HepG2 (cell line): Measurements from ENCODE around the gene NECTIN2. TPM values are rescaled to one million over a fixed set of nuclear protein-coding genes. Genes with fewer than 3 reads are reported as not detected.

ENCODE experiments used
- ARHGAP35 ChIP-seq: sonication (generic); formaldehyde crosslinking; IDR thresholded peaks from 2 replicates; pipeline ENCODE4 v1.9.0; 2022; ENCODE audit warnings: mild to moderate bottlenecking, inconsistent platforms, moderate library complexity, missing genetic modification reagents, borderline replicate concordance
- CENPX ChIP-seq: sonication (generic); formaldehyde crosslinking; IDR thresholded peaks from 2 replicates; pipeline ENCODE4 v1.9.0; 2021; ENCODE audit warnings: mild to moderate bottlenecking, missing genetic modification reagents, moderate library complexity
- FOXJ3 ChIP-seq: sonication (generic); formaldehyde crosslinking; IDR thresholded peaks from 2 replicates; pipeline ENCODE4 v1.4.0; 2020; ENCODE audit warnings: missing genetic modification reagents, mild to moderate bottlenecking, borderline replicate concordance
- KMT2A ChIP-seq: sonication (generic); formaldehyde crosslinking; IDR thresholded peaks from 2 replicates; pipeline ENCODE4 v1.4.0; 2020; ENCODE audit warnings: missing genetic modification reagents
- MTA3 ChIP-seq: sonication (generic); formaldehyde crosslinking; IDR thresholded peaks from 2 replicates; pipeline ENCODE4 v1.4.0; 2020; ENCODE audit warnings: missing genetic modification reagents
- MYPOP ChIP-seq: sonication (generic); formaldehyde crosslinking; IDR thresholded peaks from 2 replicates; pipeline ENCODE4 v1.8.1; 2023; ENCODE audit warnings: mild to moderate bottlenecking, moderate library complexity, missing genetic modification reagents
- NKX3-1 ChIP-seq: sonication (generic); formaldehyde crosslinking; IDR thresholded peaks from 2 replicates; pipeline ENCODE4 v1.5.0; 2020; ENCODE audit warnings: missing genetic modification reagents
- NR2F1 ChIP-seq, 2 experiments: fragments of 450-650 bp in 1 of 2; formaldehyde crosslinking in 1 of 2; IDR thresholded peaks; 2 replicates each; pipeline versions ENCODE4 v1.5.0 to v1.6.1; 2016 to 2020; ENCODE audit warnings: mild to moderate bottlenecking in 1 of 2, missing compliant biosample characterization in 1 of 2, missing genetic modification reagents in 1 of 2, moderate library complexity in 1 of 2
- POLR2A ChIP-seq, 2 experiments: IDR thresholded peaks; 2 replicates each; pipeline ENCODE4 v1.6.1; 2011; ENCODE audit warnings: low read depth in 2 of 2, low read length in 2 of 2, mild to moderate bottlenecking in 1 of 2, moderate library complexity in 1 of 2; ENCODE audit not compliant: insufficient read depth in 1 of 2
- RFXAP ChIP-seq: sonication (generic); formaldehyde crosslinking; IDR thresholded peaks from 2 replicates; pipeline ENCODE4 v1.4.0; 2020; ENCODE audit warnings: missing genetic modification reagents, borderline replicate concordance
- SCMH1 ChIP-seq: sonication (generic); formaldehyde crosslinking; IDR thresholded peaks from 2 replicates; pipeline ENCODE4 v1.9.0; 2021; ENCODE audit warnings: missing genetic modification reagents, mild to moderate bottlenecking, borderline replicate concordance
- SP2 ChIP-seq: sonication (generic); formaldehyde crosslinking; IDR thresholded peaks from 2 replicates; pipeline ENCODE4 v1.5.1; 2020; ENCODE audit warnings: mild to moderate bottlenecking, missing genetic modification reagents
- SRSF4 ChIP-seq: fragments of 200-400 bp; formaldehyde crosslinking; IDR thresholded peaks from one replicate; pipeline ENCODE4 v1.6.1; 2018; ENCODE audit warnings: mild to moderate bottlenecking, low read depth, low read length, moderate library complexity; ENCODE audit not compliant: poor library complexity, severe bottlenecking
- TSC22D2 ChIP-seq: sonication (generic); formaldehyde crosslinking; IDR thresholded peaks from 2 replicates; pipeline ENCODE4 v1.5.1; 2020; ENCODE audit warnings: missing genetic modification reagents, mild to moderate bottlenecking, borderline replicate concordance
- XBP1 ChIP-seq: sonication (generic); formaldehyde crosslinking; IDR thresholded peaks from 2 replicates; pipeline ENCODE4 v1.5.0; 2020; ENCODE audit warnings: missing genetic modification reagents
- YEATS4 ChIP-seq: sonication (generic); formaldehyde crosslinking; IDR thresholded peaks from 2 replicates; pipeline ENCODE4 v1.4.0; 2020; ENCODE audit warnings: missing genetic modification reagents, borderline replicate concordance
- ZBTB3 ChIP-seq: sonication (generic); formaldehyde crosslinking; IDR thresholded peaks from 2 replicates; pipeline ENCODE4 v1.4.0; 2020; ENCODE audit warnings: low read depth, mild to moderate bottlenecking, moderate library complexity, missing genetic modification reagents, borderline replicate concordance
- ZBTB38 ChIP-seq: sonication (generic); formaldehyde crosslinking; IDR thresholded peaks from 2 replicates; pipeline ENCODE4 v1.5.1; 2020; ENCODE audit warnings: mild to moderate bottlenecking, missing genetic modification reagents
- ZNF124 ChIP-seq: sonication (generic); formaldehyde crosslinking; IDR thresholded peaks from 2 replicates; pipeline ENCODE4 v1.4.0; 2020; ENCODE audit warnings: missing genetic modification reagents
- ZNF235 ChIP-seq: sonication (generic); formaldehyde crosslinking; IDR thresholded peaks from 2 replicates; pipeline ENCODE4 v1.8.1; 2023; ENCODE audit warnings: mild to moderate bottlenecking, missing genetic modification reagents, borderline replicate concordance
- ZNF256 ChIP-seq: sonication (generic); formaldehyde crosslinking; conservative IDR thresholded peaks from 2 replicates; pipeline ENCODE4 v1.4.0; 2020; ENCODE audit warnings: missing genetic modification reagents
- ZNF580 ChIP-seq: IDR thresholded peaks from 2 replicates; pipeline ENCODE4 v1.6.1; 2016; ENCODE audit warnings: low read depth, borderline replicate concordance
- ZNF619 ChIP-seq: sonication (generic); formaldehyde crosslinking; IDR thresholded peaks from 2 replicates; pipeline ENCODE4 v1.4.0; 2020; ENCODE audit warnings: mild to moderate bottlenecking, missing genetic modification reagents
- ZNF629 ChIP-seq: sonication (generic); formaldehyde crosslinking; conservative IDR thresholded peaks from 2 replicates; pipeline ENCODE4 v1.5.0; 2020; ENCODE audit warnings: missing genetic modification reagents
- ZSCAN22 ChIP-seq: sonication (generic); formaldehyde crosslinking; IDR thresholded peaks from 2 replicates; pipeline ENCODE4 v1.4.0; 2020; ENCODE audit warnings: mild to moderate bottlenecking, missing genetic modification reagents
- ZSCAN31 ChIP-seq: sonication (generic); formaldehyde crosslinking; IDR thresholded peaks from 2 replicates; pipeline ENCODE4 v1.5.0; 2020; ENCODE audit warnings: low read depth, mild to moderate bottlenecking, missing genetic modification reagents
- ZSCAN9 ChIP-seq: IDR thresholded peaks from 2 replicates; pipeline ENCODE4 v1.6.1; 2016; ENCODE audit warnings: borderline replicate concordance
- polyA plus RNA-seq, 8 experiments: library from polyadenylated mRNA; depleted of rRNA in 3 of 8; stranded (reverse) in 7 of 8; unstranded in 1 of 8; fragments of >200 nt; fragmentation: Illumina TruSeq in 4 of 8; extraction: Trizol in 4 of 8; gene quantifications; 2 replicates each; pipeline versions ENCODE4 v1.2.1 to v1.2.3, GENCODE V29; 2011 to 2016; ENCODE audit warnings: low read depth in 4 of 8, missing spikeins in 1 of 8, mixed read lengths in 1 of 8; ENCODE audit not compliant: insufficient read depth in 1 of 8
- total RNA-seq, 5 experiments: library from RNA; depleted of rRNA; stranded (reverse); fragments of >200 nt; fragmentation: Illumina TruSeq; extraction: Trizol; gene quantifications; 2 replicates each; pipeline ENCODE4 v1.2.3, GENCODE V29; 2016; ENCODE audit warnings: low read depth in 1 of 5
- TF ChIP-seq, protein P1 (sequence below): sonication (generic); formaldehyde crosslinking; IDR thresholded peaks from 2 replicates; pipeline ENCODE4 v1.9.0; 2021; ENCODE audit warnings: missing genetic modification reagents, mild to moderate bottlenecking, borderline replicate concordance
- TF ChIP-seq, protein P2 (sequence below): sonication (generic); formaldehyde crosslinking; IDR thresholded peaks from 2 replicates; pipeline ENCODE4 v1.5.0; 2020; ENCODE audit warnings: missing genetic modification reagents, mild to moderate bottlenecking, borderline replicate concordance

The NECTIN2 gene
- total and polyA plus RNA-seq, 2 of the 13 experiments (the other 11 are each of a cell fraction or from before 2014, with no cell fraction given), result 75.4 to 114 TPM

- TF ChIP-seq, protein P1, sequence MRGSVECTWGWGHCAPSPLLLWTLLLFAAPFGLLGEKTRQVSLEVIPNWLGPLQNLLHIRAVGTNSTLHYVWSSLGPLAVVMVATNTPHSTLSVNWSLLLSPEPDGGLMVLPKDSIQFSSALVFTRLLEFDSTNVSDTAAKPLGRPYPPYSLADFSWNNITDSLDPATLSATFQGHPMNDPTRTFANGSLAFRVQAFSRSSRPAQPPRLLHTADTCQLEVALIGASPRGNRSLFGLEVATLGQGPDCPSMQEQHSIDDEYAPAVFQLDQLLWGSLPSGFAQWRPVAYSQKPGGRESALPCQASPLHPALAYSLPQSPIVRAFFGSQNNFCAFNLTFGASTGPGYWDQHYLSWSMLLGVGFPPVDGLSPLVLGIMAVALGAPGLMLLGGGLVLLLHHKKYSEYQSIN, result no peak
- TF ChIP-seq, protein P2, sequence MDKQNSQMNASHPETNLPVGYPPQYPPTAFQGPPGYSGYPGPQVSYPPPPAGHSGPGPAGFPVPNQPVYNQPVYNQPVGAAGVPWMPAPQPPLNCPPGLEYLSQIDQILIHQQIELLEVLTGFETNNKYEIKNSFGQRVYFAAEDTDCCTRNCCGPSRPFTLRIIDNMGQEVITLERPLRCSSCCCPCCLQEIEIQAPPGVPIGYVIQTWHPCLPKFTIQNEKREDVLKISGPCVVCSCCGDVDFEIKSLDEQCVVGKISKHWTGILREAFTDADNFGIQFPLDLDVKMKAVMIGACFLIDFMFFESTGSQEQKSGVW (CRISPR knock-in tag), result no peak
- TF ChIP-seq CENPX (CRISPR knock-in tag) (no peak), ARHGAP35 (CRISPR knock-in tag) (no peak), ZSCAN31 (CRISPR knock-in tag) (peak; percentile 62; the same call in 1 of the 2 replicates), MTA3 (no peak), ZNF124 (no peak), SRSF4 (no peak), KMT2A (CRISPR knock-in tag) (no peak), ZSCAN22 (CRISPR knock-in tag) (0 out of 2 replicates have a peak, but pooled peaks have one; percentile 37), ZNF235 (CRISPR knock-in tag) (no peak), ZNF580 (CRISPR knock-in tag) (peak; percentile 94; the same call in 1 of the 2 replicates), ZNF619 (CRISPR knock-in tag) (no peak), MYPOP (CRISPR knock-in tag) (peak; percentile 56; the same call in 1 of the 2 replicates), ZBTB3 (CRISPR knock-in tag) (no peak; the same call in 1 of the 2 replicates), ZSCAN9 (CRISPR knock-in tag) (peak; percentile 83), SCMH1 (CRISPR knock-in tag) (no peak), POLR2A (IDR thresholded peaks at IDR 0.05; ENCODE audit: insufficient read depth in 1 of 2, low read depth in 2 of 2, low read length in 2 of 2) (peak; percentile 69 to 74), TSC22D2 (CRISPR knock-in tag) (no peak), ZNF629 (peak; percentile 84), SP2 (CRISPR knock-in tag) (no peak), ZNF256 (CRISPR knock-in tag) (no peak), NKX3-1 (CRISPR knock-in tag) (0 out of 2 replicates have a peak, but pooled peaks have one; percentile 25), YEATS4 (CRISPR knock-in tag) (peak; percentile 69; the same call in 1 of the 2 replicates), XBP1 (CRISPR knock-in tag) (no peak), NR2F1 (CRISPR knock-in tag; IDR thresholded peaks at IDR 0.05) (peak; percentile 99 to 100), ZBTB38 (CRISPR knock-in tag) (peak; percentile 77), FOXJ3 (CRISPR knock-in tag) (peak; percentile 89), RFXAP (peak; percentile 97)
These were observed 78.2 kb downstream of the NECTIN2 start (continued) for GRCh38 chr19:44924243-44924725.
